HEK293 (cell line): ENCODE results near the gene TPGS1.

Source experiments
- CTCF ChIA-PET: fragments of 350-600 bp; formaldehyde crosslinking; extraction: SDS; loops from one replicate; lab custom pipeline; 2021; ENCODE audit warnings: antibody characterized with exemption; lab: Yijun Ruan, JAX
- POLR2A ChIA-PET: fragments of 300-600 bp; formaldehyde crosslinking; extraction: SDS; loops from one replicate; lab custom pipeline; 2020; ENCODE audit warnings: antibody characterized with exemption, inconsistent platforms; lab: Yijun Ruan, JAX
- H3K27ac ChIP-seq: fragments of 200-500 bp; sonication (Bioruptor generic); 2 replicates; pipeline ENCODE4 v1.5.1; 2014; ENCODE audit warnings: low read depth, low read length, control low read depth, inconsistent platforms; ENCODE audit errors: extremely low read depth
- H3K36me3 ChIP-seq, 2 experiments: fragments of 200-500 bp in 1 of 2; sonication (Bioruptor generic) in 1 of 2; 1 replicate in 1 of 2; 2 replicates in 1 of 2; pipeline ENCODE4 v1.5.1; 2014 to 2017; ENCODE audit warnings: inconsistent platforms in 2 of 2, low read length in 2 of 2; ENCODE audit not compliant: control insufficient read depth in 2 of 2, insufficient read depth in 1 of 2
- H3K4me1 ChIP-seq: fragments of 200-500 bp; sonication (Bioruptor generic); 2 replicates; pipeline ENCODE4 v1.5.1; 2014; ENCODE audit warnings: mild to moderate bottlenecking, low read length, inconsistent platforms; ENCODE audit not compliant: control insufficient read depth, insufficient read depth
- H3K4me3 ChIP-seq: 2 replicates; pipeline ENCODE4 v1.5.1; 2011; ENCODE audit warnings: low read depth, mild to moderate bottlenecking, control low read depth, low read length, moderate library complexity
- H3K9me3 ChIP-seq: fragments of 200-500 bp; sonication (Bioruptor generic); 2 replicates; pipeline ENCODE4 v1.5.1; 2014; ENCODE audit warnings: low read depth, low read length, inconsistent platforms; ENCODE audit not compliant: control insufficient read depth, insufficient read depth
- BCL11B ChIP-seq: fragments of 450-650 bp; formaldehyde crosslinking; IDR thresholded peaks from 2 replicates; pipeline ENCODE4 v1.5.1; 2016; ENCODE audit warnings: low read depth, missing biosample characterization, missing genetic modification characterization
- GLIS1 ChIP-seq: fragments of 450-650 bp; formaldehyde crosslinking; IDR thresholded peaks from 2 replicates; pipeline ENCODE4 v1.5.1; 2016; ENCODE audit warnings: missing biosample characterization, missing genetic modification characterization
- ZNF311 ChIP-seq: fragments of 450-650 bp; formaldehyde crosslinking; IDR thresholded peaks from 2 replicates; pipeline ENCODE4 v1.5.1; 2017; ENCODE audit warnings: missing biosample characterization, missing genetic modification characterization, borderline replicate concordance
- ZNF350 ChIP-seq: fragments of 450-650 bp; formaldehyde crosslinking; IDR thresholded peaks from 2 replicates; pipeline ENCODE4 v1.5.0; 2017; ENCODE audit warnings: missing biosample characterization, mild to moderate bottlenecking, missing genetic modification characterization
- ZNF544 ChIP-seq: fragments of 450-650 bp; formaldehyde crosslinking; IDR thresholded peaks from 2 replicates; pipeline ENCODE4 v1.5.0; 2017; ENCODE audit warnings: missing biosample characterization, missing genetic modification characterization
- ZNF555 ChIP-seq: fragments of 450-650 bp; formaldehyde crosslinking; conservative IDR thresholded peaks from 2 replicates; pipeline ENCODE4 v1.5.1; 2017; ENCODE audit warnings: missing biosample characterization, mild to moderate bottlenecking, missing genetic modification characterization, inconsistent platforms
- ZNF558 ChIP-seq: fragments of 450-650 bp; formaldehyde crosslinking; IDR thresholded peaks from 2 replicates; pipeline ENCODE4 v1.5.1; 2016; ENCODE audit warnings: missing biosample characterization, missing genetic modification characterization
- ZNF623 ChIP-seq: fragments of 450-650 bp; formaldehyde crosslinking; IDR thresholded peaks from 2 replicates; pipeline ENCODE4 v1.5.1; 2016; ENCODE audit warnings: missing biosample characterization, missing genetic modification characterization
- ZNF76 ChIP-seq: fragments of 450-650 bp; formaldehyde crosslinking; IDR thresholded peaks from 2 replicates; pipeline ENCODE4; 2016; ENCODE audit warnings: low read depth, missing biosample characterization, missing genetic modification characterization, borderline replicate concordance
- ZNF776 ChIP-seq: fragments of 450-650 bp; formaldehyde crosslinking; IDR thresholded peaks from 2 replicates; pipeline ENCODE4 v1.5.0; 2017; ENCODE audit warnings: missing biosample characterization, missing genetic modification characterization, borderline replicate concordance
- ZNF837 ChIP-seq: fragments of 450-650 bp; formaldehyde crosslinking; IDR thresholded peaks from 2 replicates; pipeline ENCODE4 v1.5.1; 2016; ENCODE audit warnings: missing biosample characterization, missing genetic modification characterization
- ZSCAN23 ChIP-seq: fragments of 450-650 bp; formaldehyde crosslinking; IDR thresholded peaks from 2 replicates; pipeline ENCODE4 v1.5.1; 2016; ENCODE audit warnings: missing biosample characterization, missing genetic modification characterization
- ZXDB ChIP-seq: fragments of 450-650 bp; formaldehyde crosslinking; IDR thresholded peaks from 2 replicates; pipeline ENCODE4 v1.5.1; 2016; ENCODE audit warnings: missing biosample characterization, missing genetic modification characterization
- TF ChIP-seq, protein P1 (sequence below): fragments of 450-650 bp; formaldehyde crosslinking; IDR thresholded peaks from 2 replicates; pipeline ENCODE4 v1.5.1; 2017; ENCODE audit warnings: missing biosample characterization, missing genetic modification characterization
- TF ChIP-seq, protein P2 (sequence below): fragments of 450-650 bp; formaldehyde crosslinking; IDR thresholded peaks from 2 replicates; pipeline ENCODE4 v1.5.1; 2016; ENCODE audit warnings: missing biosample characterization, missing genetic modification characterization, borderline replicate concordance
- TF ChIP-seq, protein P3 (sequence below): fragments of 450-650 bp; IDR thresholded peaks from 2 replicates; pipeline ENCODE4 v1.5.1; 2018; ENCODE audit warnings: missing biosample characterization, mild to moderate bottlenecking, missing genetic modification characterization
- TF ChIP-seq, protein P4 (sequence below): fragments of 450-650 bp; formaldehyde crosslinking; IDR thresholded peaks from 2 replicates; pipeline ENCODE4 v1.5.1; 2017; ENCODE audit warnings: missing biosample characterization, missing genetic modification characterization

Gene TPGS1

DNA sequence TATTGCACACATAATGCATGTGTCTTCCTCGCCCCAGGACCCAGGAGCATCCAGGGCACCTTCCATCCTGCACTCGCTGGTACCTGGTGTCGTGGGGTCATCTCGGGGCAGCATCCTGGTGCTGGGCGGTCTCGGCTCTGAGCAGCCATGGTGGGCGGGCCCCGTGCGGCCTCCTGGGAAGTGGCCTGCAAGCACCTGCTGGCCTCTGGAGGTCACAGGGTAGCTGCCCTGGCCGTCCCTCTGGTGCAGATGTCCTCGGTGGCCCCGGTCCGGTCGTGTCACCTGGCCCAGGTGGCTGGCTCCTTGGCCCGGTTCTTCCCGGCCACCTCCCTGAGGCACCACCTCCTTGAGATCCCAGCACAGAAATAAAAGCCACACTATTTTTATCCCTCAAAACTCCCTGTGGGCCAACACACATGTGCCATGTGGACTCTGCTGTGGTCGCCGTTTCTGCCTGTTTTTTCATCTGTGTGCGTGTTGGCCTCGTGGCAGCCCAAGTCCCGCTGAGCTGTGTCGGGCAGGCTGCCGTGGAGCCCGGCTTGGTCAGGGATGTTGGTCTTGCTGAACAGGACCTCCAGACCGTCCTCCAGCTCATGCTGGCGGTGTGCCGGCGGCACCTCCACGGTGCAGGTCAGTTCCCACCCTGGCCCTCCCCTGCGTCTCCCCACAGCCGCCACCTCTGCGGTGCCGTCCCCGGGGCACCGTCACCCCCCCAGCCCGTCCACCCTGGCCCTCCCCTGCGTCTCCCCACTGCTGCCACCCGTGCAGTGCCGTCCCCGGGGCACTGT lies 31.5 kb downstream of the TPGS1 start (continued):
- TF ChIP-seq ZNF350 (tag by site-specific recombination), result no peak
- TF ChIP-seq, protein P1, sequence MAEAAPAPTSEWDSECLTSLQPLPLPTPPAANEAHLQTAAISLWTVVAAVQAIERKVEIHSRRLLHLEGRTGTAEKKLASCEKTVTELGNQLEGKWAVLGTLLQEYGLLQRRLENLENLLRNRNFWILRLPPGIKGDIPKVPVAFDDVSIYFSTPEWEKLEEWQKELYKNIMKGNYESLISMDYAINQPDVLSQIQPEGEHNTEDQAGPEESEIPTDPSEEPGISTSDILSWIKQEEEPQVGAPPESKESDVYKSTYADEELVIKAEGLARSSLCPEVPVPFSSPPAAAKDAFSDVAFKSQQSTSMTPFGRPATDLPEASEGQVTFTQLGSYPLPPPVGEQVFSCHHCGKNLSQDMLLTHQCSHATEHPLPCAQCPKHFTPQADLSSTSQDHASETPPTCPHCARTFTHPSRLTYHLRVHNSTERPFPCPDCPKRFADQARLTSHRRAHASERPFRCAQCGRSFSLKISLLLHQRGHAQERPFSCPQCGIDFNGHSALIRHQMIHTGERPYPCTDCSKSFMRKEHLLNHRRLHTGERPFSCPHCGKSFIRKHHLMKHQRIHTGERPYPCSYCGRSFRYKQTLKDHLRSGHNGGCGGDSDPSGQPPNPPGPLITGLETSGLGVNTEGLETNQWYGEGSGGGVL (tag by site-specific recombination), result no peak
- TF ChIP-seq, protein P2, sequence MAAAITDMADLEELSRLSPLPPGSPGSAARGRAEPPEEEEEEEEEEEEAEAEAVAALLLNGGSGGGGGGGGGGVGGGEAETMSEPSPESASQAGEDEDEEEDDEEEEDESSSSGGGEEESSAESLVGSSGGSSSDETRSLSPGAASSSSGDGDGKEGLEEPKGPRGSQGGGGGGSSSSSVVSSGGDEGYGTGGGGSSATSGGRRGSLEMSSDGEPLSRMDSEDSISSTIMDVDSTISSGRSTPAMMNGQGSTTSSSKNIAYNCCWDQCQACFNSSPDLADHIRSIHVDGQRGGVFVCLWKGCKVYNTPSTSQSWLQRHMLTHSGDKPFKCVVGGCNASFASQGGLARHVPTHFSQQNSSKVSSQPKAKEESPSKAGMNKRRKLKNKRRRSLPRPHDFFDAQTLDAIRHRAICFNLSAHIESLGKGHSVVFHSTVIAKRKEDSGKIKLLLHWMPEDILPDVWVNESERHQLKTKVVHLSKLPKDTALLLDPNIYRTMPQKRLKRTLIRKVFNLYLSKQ (tag by site-specific recombination), result no peak
- TF ChIP-seq, protein P3, sequence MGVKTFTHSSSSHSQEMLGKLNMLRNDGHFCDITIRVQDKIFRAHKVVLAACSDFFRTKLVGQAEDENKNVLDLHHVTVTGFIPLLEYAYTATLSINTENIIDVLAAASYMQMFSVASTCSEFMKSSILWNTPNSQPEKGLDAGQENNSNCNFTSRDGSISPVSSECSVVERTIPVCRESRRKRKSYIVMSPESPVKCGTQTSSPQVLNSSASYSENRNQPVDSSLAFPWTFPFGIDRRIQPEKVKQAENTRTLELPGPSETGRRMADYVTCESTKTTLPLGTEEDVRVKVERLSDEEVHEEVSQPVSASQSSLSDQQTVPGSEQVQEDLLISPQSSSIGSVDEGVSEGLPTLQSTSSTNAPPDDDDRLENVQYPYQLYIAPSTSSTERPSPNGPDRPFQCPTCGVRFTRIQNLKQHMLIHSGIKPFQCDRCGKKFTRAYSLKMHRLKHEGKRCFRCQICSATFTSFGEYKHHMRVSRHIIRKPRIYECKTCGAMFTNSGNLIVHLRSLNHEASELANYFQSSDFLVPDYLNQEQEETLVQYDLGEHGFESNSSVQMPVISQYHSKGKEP (tag by site-specific recombination), result no peak
- TF ChIP-seq ZNF837 (tag by site-specific recombination), result no peak

DNA sequence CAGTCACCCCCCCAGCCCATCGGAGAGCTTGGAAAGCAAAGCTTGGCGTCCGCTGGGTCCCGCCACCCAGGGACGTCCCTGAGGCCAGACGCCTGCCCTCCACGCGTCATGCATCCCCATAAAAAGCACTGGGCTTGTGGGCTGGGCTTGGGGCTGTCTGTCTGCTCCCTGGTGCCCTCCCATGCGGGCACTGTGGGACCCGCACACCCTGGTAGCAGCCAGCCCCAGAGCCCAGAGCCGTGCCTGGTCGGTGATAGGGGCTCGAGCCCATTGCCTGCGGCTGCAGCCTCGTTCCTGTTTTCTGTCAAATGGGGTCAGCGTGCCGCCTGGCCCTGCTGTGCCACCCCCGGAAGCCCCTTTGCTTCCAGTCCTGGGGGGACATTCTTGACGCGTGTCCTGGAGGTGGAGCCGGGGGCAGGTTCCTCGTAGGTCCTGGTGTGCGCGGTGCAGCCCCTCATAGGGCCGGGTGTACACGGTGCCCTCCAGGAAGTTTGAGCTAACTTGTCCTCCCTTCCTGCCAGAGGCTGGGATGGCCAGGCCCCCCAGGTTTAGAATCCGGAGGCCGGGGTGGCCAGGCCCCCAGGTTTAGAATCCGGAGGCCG lies 32.2 kb downstream of the TPGS1 start:
- ChIA-PET POLR2A (no interaction called here), CTCF (interaction anchor here (1.3 kb wide), 1 partner anchor 28 kb away, joined by 3 read pairs; no protein-coding TSS in a partner anchor)
- H3K4me3 ChIP-seq, result no peak overlapping the region
- H3K9me3 ChIP-seq, result no peaks in the 10 kb centered on the region
- peaks cover 6 to 61% of the 10 kb centered on the region in 2 experiments; a peak in 2 of 3 replicates for H3K36me3 ChIP-seq
- TF ChIP-seq ZNF623 (no peak), ZNF544 (tag by site-specific recombination) (no peak), ZSCAN23 (tag by site-specific recombination) (no peak), BCL11B (tag by site-specific recombination) (no peak), ZNF76 (tag by site-specific recombination) (no peak), ZNF311 (tag by site-specific recombination) (no peak), GLIS1 (no peak), ZNF558 (tag by site-specific recombination) (no peak), ZNF555 (tag by site-specific recombination) (no peak), ZXDB (tag by site-specific recombination) (no peak), ZNF776 (tag by site-specific recombination) (no peak)
- TF ChIP-seq, protein P1 (tag by site-specific recombination), result no peak
- TF ChIP-seq, protein P4, sequence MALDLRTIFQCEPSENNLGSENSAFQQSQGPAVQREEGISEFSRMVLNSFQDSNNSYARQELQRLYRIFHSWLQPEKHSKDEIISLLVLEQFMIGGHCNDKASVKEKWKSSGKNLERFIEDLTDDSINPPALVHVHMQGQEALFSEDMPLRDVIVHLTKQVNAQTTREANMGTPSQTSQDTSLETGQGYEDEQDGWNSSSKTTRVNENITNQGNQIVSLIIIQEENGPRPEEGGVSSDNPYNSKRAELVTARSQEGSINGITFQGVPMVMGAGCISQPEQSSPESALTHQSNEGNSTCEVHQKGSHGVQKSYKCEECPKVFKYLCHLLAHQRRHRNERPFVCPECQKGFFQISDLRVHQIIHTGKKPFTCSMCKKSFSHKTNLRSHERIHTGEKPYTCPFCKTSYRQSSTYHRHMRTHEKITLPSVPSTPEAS (tag by site-specific recombination), result no peak
- TF ChIP-seq, all 188 proteins: peak for 0
- Histone ChIP-seq H3K27ac (no peak overlapping the region), H3K4me1 (no peaks in the 10 kb centered on the region)
